Measurements from ENCODE around the gene VAMP3. TPM values are rescaled to one million over a fixed set of nuclear protein-coding genes. Genes with fewer than 3 reads are reported as not detected.

VAMP3 gene
- total RNA-seq, 2 experiments from 2014 or later = 31.6 to 34.9 TPM

DNA sequence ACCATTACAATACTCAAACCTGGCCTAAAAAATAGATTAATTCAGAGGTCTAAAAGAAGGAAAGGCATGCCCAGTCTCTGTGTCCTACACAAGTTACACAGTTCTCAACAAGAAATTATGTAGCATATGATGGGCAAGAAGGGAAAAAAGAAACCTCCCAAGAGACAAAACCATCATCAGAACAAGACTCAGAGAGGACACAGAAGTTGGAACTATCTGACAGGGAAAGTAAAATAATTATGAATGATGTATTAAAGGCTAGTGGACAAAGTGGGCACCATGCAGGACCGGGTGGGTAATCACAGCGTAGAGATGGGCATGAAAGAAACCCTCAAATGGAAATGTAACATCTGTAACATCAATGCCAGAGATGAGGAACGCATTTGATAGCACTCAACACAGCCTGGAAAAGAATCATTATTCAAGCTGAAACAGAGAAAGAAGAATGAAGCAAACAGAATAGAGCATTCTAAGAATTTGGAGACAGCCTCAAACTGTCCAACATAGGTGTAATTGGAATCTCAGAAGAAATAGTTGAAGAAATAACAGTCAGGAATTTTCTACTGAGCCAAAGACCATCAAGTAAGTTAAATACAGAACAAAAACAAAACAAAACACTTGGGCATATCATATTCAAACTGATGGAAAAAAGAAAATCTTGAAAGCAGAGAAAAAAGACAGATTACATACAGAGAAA is 42.7 kb downstream of the VAMP3 start:
- H3K4me1 ChIP-seq (ENCODE audit: insufficient read depth, low read length, poor library complexity, severe bottlenecking) = no peaks in the 10 kb centered on the region
- ChIA-PET POLR2A (no interaction called here), CTCF (ENCODE audit: unreplicated experiment) (no interaction called here)
- no peaks in the 10 kb centered on the region for H3K36me3 ChIP-seq (ENCODE audit: insufficient read depth, low read length)
- H3K27ac ChIP-seq (ENCODE audit: low read depth, low read length, poor library complexity, severe bottlenecking) = no peak overlapping the region
- H3K9me3 ChIP-seq (ENCODE audit: low read length) = peaks cover 18% of the 10 kb centered on the region; the same call in 1 of the 2 replicates
- no peaks in the 10 kb centered on the region for H3K79me2 ChIP-seq (ENCODE audit: insufficient read depth, low read depth, low read length)
- H3K4me3 ChIP-seq (ENCODE audit: low read depth, low read length, poor library complexity, severe bottlenecking) = no peak overlapping the region
- DNase-seq (ENCODE audit: low spot score) = no peak
- BruUV-seq (replicated peaks) = no TSS peak
- no peak overlapping the region for H3K4me2 ChIP-seq (ENCODE audit: low read length)
- no peaks in the 10 kb centered on the region for H4K20me1 ChIP-seq (ENCODE audit: insufficient read depth, low read length)
- intact Hi-C loops (cut with micrococcal nuclease; ENCODE audit: unreplicated experiment) = no loop called here
- TF ChIP-seq EZH2phosphoT487 (IDR thresholded peaks at IDR 0.05; ENCODE audit: borderline replicate concordance, low read depth, low read length) = no peak
- TF ChIP-seq, protein P1, sequence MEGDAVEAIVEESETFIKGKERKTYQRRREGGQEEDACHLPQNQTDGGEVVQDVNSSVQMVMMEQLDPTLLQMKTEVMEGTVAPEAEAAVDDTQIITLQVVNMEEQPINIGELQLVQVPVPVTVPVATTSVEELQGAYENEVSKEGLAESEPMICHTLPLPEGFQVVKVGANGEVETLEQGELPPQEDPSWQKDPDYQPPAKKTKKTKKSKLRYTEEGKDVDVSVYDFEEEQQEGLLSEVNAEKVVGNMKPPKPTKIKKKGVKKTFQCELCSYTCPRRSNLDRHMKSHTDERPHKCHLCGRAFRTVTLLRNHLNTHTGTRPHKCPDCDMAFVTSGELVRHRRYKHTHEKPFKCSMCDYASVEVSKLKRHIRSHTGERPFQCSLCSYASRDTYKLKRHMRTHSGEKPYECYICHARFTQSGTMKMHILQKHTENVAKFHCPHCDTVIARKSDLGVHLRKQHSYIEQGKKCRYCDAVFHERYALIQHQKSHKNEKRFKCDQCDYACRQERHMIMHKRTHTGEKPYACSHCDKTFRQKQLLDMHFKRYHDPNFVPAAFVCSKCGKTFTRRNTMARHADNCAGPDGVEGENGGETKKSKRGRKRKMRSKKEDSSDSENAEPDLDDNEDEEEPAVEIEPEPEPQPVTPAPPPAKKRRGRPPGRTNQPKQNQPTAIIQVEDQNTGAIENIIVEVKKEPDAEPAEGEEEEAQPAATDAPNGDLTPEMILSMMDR (conservative IDR thresholded peaks at IDR 0.05; ENCODE audit: low read length) = no peak
- no peak overlapping the region for H2AFZ ChIP-seq (ENCODE audit: low read length)
- H3K9me2 ChIP-seq (ENCODE audit: insufficient read depth, low read length) = no peaks in the 10 kb centered on the region

DNA sequence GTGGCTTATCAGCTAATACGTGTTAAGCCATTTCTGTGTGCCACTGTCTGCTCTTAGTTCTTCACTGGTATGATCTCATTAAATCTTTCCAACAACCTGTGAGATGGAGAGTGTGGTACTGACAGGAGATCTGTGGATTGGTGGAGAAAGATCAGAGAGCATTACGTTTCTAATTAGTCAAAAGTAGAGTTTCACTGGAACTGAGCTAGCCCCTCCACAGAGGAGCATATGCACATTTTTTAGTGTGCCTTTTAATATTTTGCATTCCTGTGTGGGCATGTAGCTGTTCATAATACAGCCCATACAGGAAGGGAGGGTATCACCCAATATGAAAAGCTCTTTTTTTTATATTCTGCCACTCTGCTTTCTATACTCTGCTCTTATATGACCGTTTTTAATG is 50.2 kb downstream of the VAMP3 start:
- no peak overlapping the region for H3K27ac ChIP-seq (ENCODE audit: low read depth, low read length, poor library complexity, severe bottlenecking)
- no peak for DNase-seq (ENCODE audit: low spot score)
- no peaks in the 10 kb centered on the region for H3K9me3 ChIP-seq (ENCODE audit: low read length)
- CTCF ChIA-PET (ENCODE audit: unreplicated experiment) = no interaction called here
- TF ChIP-seq EZH2phosphoT487 (IDR thresholded peaks at IDR 0.05; ENCODE audit: borderline replicate concordance, low read depth, low read length) = no peak
- TF ChIP-seq, protein P1 (conservative IDR thresholded peaks at IDR 0.05; ENCODE audit: low read length) = no peak
- no peaks in the 10 kb centered on the region; the same call in 1 of the 2 replicates for H3K36me3 ChIP-seq (ENCODE audit: insufficient read depth, low read length)
- no peaks in the 10 kb centered on the region for H3K4me1 ChIP-seq (ENCODE audit: insufficient read depth, low read length, poor library complexity, severe bottlenecking)
- no peak overlapping the region for H2AFZ ChIP-seq (ENCODE audit: low read length)
- intact Hi-C loops (cut with micrococcal nuclease; ENCODE audit: unreplicated experiment) = no loop called here
- H4K20me1 ChIP-seq (ENCODE audit: insufficient read depth, low read length) = no peaks in the 10 kb centered on the region
- H3K4me2 ChIP-seq (ENCODE audit: low read length) = no peak overlapping the region
- BruUV-seq (replicated peaks) = no TSS peak
- H3K4me3 ChIP-seq (ENCODE audit: low read depth, low read length, poor library complexity, severe bottlenecking) = no peak overlapping the region
- H3K79me2 ChIP-seq (ENCODE audit: insufficient read depth, low read depth, low read length) = peaks cover 3% of the 10 kb centered on the region; the same call in 1 of the 2 replicates
- H3K9me2 ChIP-seq (ENCODE audit: insufficient read depth, low read length) = no peaks in the 10 kb centered on the region
- POLR2A ChIA-PET = interaction anchor here (1.0 kb wide), 1 partner anchor 9 kb away, joined by 3 read pairs; no protein-coding TSS in a partner anchor

GRCh38 chr1:7824701-7825100 is 53.6 kb downstream of the VAMP3 start:
- Histone ChIP-seq H3K9me3 (ENCODE audit: low read length) (no peaks in the 10 kb centered on the region), H2AFZ (ENCODE audit: low read length) (no peak overlapping the region), H3K4me1 (ENCODE audit: insufficient read depth, low read length, poor library complexity, severe bottlenecking) (peaks cover 4% of the 10 kb centered on the region), H3K36me3 (ENCODE audit: insufficient read depth, low read length) (no peaks in the 10 kb centered on the region; the same call in 1 of the 2 replicates), H3K4me2 (ENCODE audit: low read length) (no peak overlapping the region), H3K27ac (ENCODE audit: low read depth, low read length, poor library complexity, severe bottlenecking) (no peak overlapping the region), H3K79me2 (ENCODE audit: insufficient read depth, low read depth, low read length) (peaks cover 28% of the 10 kb centered on the region; the same call in 1 of the 2 replicates), H4K20me1 (ENCODE audit: insufficient read depth, low read length) (no peaks in the 10 kb centered on the region), H3K9me2 (ENCODE audit: insufficient read depth, low read length) (no peaks in the 10 kb centered on the region), H3K4me3 (ENCODE audit: low read depth, low read length, poor library complexity, severe bottlenecking) (no peak overlapping the region)
- ChIA-PET CTCF (ENCODE audit: unreplicated experiment) (interaction anchor here (0.6 kb wide), 1 partner anchor 110 kb away, joined by 3 read pairs; no protein-coding TSS in a partner anchor), POLR2A (no interaction called here)
- no peak for DNase-seq (ENCODE audit: low spot score)
- intact Hi-C loops (cut with micrococcal nuclease; ENCODE audit: unreplicated experiment) = no loop called here
- TF ChIP-seq EZH2phosphoT487 (IDR thresholded peaks at IDR 0.05; ENCODE audit: borderline replicate concordance, low read depth, low read length) = no peak
- TF ChIP-seq, protein P1 (conservative IDR thresholded peaks at IDR 0.05; ENCODE audit: low read length) = no peak
- BruUV-seq (replicated peaks) = no TSS peak
